Measurements from ENCODE around the gene INPP5A. TPM values are rescaled to one million over a fixed set of nuclear protein-coding genes. Genes with fewer than 3 reads are reported as not detected.
"Not testable (repeated sequence)": the region's sequence is repeated elsewhere in the genome, so short reads cannot be mapped to it uniquely, and the experiment has no call there.

INPP5A gene
- total RNA-seq, 2 donors from 2014 or later, result 74.4 to 95.3 TPM

DNA sequence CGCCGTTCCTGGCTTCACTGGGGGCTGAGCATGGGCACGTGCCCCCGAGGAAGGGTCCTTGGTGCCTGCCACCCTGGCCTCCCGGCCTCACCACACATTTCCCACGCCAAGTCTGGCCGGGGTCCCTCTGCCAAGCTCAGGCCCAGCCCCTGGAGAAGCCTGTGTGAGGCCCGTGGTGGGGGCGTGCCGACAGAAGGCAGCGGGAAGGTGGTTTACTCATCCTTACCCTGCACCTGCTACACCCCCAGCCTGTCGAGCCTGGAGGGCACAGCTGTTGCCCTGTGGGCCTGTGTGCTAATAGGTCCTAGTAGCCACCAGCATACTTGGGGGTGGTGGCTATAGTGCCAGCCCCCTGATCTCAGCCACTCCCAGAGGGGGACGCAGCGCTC is 201.6 kb downstream of the INPP5A start:
- intact Hi-C loops (cut with DNase I), result no loop called here
- ATAC-seq (no peak), DNase-seq (no peak)

DNA sequence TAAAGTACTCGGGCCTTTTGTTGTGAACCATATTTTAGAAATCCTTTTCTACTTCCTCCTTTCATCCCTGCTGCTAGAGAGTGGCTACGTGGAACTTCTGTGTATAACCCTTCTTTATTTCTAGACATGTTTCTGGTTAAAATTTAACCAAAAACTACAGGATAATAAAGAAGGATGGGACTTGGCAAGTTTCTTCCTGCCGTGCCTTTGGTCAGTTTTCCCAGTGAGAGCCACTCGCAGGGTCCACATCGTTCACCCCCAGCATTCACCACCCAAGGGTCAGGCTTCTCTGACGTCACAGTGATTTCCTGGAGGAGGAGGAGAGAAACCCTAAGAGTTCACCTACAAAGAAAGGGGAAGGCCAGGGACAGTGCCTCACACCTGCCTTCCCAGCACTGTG is 203.0 kb downstream of the INPP5A start:
- no peak for DNase-seq
- ATAC-seq, result no peak
- intact Hi-C loops (cut with DNase I), result no loop called here

DNA sequence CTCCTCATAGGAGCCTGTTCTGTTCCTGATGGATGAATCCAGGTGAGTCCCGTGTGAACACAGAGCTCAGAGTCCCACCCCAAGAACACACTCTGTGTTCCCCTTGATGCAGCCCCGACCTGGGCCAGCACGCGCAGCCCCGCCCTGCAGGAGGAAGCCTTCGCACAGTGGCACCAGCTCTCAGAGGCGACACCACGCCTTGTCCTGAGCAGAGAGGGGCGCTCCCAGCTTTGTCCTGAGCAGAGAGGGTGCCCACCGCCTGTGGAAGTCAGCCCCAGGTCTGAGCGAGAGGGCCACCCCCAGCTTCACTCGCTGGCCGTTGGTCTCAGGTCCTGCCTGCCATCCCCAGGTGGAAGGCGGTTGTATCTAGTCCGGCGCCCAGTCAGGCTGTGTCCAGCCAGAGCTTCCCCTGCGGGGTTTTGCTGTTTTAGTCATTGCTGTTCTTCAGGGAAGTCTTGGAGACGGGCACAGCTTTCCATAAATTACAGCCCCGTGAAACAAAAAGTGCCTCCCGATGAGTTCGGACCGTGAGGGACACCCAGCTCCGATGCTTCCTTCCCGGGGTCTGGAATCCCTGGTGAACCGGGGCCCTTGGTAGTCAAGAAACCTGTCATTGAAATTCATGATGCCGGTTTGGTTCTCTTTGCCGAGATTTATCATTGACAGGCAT is 204.7 kb downstream of the INPP5A start:
- intact Hi-C loops (cut with DNase I), result no loop called here
- DNase-seq (no peak), ATAC-seq (no peak)

DNA sequence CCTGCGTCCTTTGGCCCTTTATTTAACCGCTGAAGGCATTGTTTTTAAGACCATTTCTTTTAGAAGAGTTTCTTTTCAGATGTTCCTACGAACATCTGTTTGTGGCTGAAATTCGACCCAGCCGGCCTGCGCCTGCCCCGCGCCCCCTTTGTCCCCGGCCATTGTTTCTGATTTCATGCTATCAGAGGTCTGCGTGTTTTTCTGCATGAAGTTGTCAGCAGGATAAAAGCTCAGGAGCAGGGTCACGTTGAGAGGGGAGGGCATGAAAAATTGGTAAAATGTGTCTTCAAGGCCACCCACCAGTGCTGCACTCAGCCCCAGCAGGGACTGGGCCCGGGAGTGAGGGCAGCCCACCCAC is 205.2 kb downstream of the INPP5A start:
- DNase-seq (no peak), ATAC-seq (no peak)
- intact Hi-C loops (cut with DNase I), result no loop called here

DNA sequence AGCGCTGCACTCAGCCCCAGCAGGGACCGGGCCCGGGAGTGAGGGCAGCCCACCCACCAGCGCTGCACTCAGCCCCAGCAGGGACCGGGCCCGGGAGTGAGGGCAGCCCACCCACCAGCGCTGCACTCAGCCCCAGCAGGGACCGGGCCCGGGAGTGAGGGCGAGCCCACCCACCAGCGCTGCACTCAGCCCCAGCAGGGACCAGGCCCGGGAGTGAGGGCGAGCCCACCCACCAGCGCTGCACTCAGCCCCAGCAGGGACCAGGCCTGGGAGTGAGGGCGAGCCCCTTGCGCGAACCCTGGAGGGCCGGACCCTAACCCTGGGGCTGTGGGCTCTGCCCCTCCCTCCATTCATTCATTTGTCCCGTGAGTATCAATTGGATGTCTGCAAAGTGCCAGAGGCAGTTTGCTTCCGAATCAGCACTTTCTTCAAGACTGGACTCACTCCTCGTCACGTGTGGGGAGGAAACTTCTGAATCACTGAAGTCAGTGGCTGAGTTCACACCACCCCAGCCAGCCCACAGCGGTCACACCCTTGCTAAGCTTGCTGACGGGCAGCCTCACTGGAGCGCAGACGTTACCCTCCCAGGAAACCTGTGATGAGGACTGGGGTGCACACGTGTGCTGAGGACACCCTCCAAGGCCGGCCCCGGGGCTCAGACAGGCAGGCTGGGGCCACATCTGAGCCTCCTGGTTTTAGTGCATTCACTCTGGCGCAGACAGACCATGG is 205.8 kb downstream of the INPP5A start:
- intact Hi-C loops (cut with DNase I); DNase-seq: not testable (repeated sequence)
- peak in 1 of 2 donors; percentile 43 for ATAC-seq

DNA sequence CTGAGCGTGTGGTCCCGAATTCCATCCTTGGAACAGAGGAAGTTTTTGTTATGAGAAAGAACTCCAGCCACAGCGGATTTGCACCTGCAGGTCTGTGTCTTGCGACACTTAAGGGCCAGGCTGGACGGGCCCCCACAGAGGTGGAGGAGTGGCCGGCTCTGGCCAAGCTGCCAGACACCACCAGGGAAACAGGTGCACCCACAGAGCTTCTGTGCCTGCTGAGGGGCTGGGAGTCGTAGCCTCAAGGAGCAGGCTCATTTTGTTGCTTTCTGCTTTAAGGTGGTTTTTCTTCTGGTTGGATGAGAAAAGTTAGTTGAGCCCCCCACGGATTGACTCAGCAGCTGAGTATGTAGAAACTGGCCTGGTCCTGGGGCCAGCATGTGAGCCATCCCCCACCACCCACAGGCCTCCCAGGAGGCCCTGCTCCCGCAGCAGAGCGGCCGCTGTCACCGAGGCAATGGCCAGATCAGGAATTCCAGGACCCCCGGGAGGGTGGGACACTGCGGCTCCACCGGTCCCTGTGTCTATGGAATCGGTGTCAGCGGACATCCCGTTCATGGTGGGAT is 206.4 kb downstream of the INPP5A start:
- DNase-seq, result no peak
- no peak for ATAC-seq
- intact Hi-C loops (cut with DNase I), result no loop called here

DNA sequence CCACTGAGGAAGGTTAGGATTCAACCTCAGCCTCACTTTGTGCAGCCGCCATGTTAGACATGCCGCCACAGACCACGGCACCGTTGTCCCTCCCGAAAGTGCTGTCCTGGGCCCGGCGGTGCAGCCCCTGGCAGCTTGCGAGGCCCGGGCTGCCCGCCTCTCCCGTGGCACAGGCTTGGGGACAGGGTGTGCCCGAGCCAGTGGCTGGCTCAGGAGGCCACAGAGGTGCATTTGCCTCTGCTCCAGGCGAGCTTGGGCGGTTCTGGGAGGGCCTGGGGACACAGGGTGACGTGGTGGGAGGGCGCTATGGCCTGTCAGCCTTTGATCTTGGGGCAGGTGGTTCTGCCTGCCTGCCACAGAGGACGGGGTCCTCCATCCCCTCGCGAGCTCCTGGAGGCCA is 207.3 kb downstream of the INPP5A start:
- intact Hi-C loops (cut with DNase I), result no loop called here
- ATAC-seq (no peak), DNase-seq (no peak)

DNA sequence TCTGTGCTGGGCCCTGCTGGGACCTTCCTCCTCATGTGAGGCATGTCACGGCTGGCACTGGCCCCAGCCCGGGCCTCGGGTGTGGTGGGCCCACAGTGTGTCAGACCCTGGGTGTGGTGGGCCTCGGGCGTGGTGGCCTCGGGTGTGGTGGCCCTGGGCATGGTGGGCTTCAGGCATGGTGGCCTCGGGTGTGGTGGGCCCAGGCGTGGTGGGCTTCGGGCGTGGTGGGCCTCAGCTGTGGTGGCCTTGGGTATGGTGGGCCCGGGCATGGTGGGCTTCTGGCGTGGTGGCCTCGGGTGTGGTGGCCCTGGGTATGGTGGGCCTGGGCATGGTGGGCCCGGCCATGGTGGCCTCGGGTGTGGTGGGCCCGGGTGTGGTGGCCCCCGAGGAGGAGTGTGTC is 207.9 kb downstream of the INPP5A start:
- intact Hi-C loops (cut with DNase I), result no loop called here
- ATAC-seq, result no peak
- no peak for DNase-seq

DNA sequence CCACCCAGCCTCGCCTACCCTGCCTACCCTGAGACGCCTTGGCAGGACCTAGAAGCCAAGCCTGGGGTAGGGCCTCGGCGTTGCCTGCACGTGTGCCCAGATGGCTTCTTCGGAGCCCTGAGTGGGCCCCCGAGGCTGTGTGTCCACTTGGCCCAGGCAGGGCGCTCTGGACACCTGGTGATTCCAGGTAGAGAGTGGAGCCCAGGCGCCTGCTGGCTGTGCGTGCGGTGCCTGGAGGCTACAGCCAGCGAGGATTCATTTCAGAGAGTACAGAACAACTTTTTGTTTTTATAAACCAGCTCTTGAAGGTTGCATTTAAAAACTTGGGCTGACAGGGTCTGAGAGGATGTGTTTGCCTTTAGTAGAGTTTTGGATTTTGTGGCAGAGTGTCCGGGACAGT is 208.4 kb downstream of the INPP5A start:
- intact Hi-C loops (cut with DNase I), result no loop called here
- no peak for DNase-seq
- no peak for ATAC-seq

DNA sequence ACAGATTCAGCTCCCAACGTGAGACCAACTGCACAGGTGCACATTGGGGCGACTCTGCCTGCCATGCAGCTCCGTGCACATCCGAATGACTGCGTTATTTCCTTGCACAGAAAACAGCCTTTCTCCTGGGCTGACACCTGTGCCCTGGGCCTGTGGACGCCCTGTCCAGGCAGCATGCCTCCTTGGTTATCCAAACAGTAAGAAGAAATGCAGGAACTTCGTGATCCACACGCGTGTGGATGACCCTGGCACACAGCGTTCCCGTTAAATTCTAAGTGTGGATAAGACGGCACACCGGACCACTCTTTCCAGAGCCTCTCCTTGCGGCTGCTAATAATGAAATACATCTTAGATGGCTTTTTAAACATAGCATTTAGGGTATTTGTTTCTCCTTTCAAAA is 208.8 kb downstream of the INPP5A start:
- intact Hi-C loops (cut with DNase I), result no loop called here
- ATAC-seq, result no peak
- DNase-seq, result no peak

DNA sequence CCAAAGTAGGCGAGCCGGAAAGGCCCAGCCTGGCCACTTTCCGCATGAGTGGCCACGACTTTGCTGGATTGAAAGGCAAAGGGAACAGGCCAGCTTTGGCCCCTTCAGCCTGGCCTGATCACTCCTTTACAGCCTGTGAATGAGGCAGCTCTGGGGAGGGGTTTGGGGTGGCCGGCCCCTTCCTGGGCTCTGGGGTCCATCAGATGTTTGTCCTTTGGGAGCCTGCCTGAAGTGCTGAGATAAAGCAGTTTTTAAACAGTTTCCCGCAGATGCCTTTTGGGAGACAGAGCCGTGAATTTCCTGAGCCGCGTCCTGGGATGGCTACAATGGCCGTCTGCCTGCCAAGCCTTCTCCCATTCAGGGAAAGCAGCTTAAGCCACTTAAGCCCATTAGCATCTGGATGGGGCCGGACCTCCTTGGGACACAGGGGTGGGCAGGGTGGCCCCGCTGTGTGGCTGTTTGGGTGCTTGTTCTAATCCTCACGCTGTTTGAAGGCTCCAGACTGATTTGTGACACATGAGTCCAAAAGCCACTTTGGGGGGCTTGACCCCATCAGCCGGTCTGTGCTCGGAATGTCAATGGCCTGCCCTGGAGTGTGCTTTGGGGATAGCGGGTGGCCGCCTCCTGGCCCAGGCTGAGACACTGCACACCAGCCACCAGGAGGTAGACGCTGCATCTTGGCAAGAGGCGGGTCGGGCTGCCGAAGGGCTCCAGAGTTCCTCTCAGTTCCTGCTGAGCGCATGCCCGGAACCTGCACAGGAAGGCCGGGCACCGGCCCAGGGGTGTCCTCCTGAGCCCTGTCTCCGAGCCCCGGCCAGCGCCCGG is 209.4 kb downstream of the INPP5A start:
- DNase-seq (no peak), ATAC-seq (no peak)
- intact Hi-C loops (cut with DNase I), result no loop called here

DNA sequence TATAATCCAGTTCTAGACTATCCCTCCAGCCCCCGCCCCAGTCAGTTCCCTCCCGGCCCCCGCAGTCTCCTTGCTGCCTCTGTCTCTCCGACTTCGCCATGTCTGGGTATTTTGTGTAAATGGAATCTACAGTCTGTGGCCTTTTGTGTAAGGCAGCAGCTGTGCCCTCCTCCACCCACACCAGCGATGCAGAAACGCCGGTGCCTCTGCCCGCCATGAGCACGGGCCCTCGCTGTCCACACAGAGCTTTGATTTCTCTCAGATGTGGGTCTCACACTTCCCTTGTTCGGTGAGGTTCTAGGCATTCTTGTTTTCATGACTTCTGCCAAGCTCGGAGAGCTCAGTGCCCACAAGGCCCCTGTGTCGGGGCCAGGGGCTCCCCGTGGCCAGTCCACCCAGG is 210.5 kb downstream of the INPP5A start:
- ATAC-seq (no peak), DNase-seq (no peak)
- intact Hi-C loops (cut with DNase I), result no loop called here

DNA sequence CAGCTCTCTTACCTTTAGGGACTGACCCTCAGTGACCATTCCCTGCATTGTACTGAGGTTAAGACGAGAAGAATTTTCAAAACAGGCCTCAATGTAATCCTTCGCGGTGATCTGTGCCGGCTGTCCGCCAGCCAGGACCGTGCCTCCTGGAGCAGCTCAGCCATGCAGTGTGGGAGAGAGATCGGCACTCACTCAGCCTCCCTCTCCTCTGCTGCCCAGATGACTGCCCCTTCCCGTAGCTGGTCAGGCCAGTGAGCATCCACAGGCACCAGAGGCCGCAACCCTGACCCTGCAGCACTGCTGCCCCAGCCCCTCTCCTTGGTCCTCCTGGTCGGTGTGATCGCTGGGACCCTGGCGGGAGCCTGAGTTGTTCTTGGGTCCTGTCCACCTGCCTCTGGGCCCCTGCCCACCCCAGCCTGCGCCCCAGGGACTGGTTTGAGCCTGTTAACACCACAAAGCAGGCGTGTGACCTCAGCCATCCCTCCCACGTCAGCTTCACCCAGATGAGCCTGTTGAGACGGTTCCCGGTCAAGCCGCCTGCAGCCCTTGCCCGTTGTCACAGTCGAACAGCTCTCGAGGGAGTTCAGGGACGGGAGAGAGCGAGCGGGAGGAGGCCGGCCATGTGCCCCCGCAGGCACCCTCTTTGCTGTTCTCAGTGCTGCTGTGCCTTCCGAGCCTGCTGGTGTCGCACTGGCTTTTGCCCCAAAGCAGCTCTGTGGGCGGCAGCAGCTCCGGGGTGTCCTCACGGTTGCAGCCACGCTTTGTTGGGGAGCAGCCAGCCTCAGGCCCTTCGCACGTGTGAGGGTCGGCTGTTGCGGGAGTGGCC is 211.2 kb downstream of the INPP5A start:
- no peak for DNase-seq

DNA sequence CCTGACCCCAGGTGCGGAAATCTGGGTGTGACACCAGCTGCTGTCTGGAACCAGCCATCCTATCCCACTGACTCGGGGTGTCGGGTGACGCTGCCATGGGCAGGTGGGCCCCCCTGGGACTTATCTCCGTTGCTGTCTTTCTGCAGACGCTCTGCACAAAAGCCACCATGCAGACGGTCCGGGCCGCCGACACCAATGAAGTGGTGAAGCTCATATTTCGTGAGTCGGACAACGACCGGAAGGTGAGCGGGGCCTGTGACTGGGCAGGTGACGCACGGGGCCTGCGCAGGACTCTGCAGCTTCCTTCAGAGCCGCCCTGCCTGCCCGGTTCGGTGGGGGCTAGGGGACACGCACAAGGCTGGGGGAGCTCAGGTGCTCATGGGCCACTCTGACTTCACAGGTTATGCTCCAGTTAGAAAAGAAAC is 211.8 kb downstream of the INPP5A start:
- intact Hi-C loops (cut with DNase I), result no loop called here
- ATAC-seq (no peak), DNase-seq (no peak)

More for the DNA sequence above, 211.2 kb downstream of the INPP5A start:
- ATAC-seq, result no peak
- intact Hi-C loops (cut with DNase I), result no loop called here

DNA sequence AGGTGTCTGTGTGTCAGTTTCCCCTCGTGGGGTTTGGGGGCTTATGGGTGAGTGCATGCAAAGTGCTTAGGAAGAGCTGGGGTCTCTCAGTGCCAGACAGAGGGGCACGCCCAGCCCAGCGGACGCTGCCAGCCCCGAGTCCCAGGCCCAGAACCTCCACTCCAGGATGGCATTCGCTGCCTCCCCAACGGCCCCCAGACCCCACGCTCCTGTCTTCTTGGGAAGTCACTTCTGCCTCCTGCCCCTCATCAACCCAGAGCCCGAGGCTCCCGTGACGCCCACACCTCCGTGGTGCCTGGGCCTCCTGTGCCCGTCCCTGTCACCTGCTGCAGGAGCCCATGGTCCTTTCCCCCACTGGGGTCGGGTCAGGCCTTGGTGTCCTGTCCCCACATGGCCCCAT is 213.3 kb downstream of the INPP5A start:
- intact Hi-C loops (cut with DNase I), result no loop called here
- DNase-seq, result no peak

DNA sequence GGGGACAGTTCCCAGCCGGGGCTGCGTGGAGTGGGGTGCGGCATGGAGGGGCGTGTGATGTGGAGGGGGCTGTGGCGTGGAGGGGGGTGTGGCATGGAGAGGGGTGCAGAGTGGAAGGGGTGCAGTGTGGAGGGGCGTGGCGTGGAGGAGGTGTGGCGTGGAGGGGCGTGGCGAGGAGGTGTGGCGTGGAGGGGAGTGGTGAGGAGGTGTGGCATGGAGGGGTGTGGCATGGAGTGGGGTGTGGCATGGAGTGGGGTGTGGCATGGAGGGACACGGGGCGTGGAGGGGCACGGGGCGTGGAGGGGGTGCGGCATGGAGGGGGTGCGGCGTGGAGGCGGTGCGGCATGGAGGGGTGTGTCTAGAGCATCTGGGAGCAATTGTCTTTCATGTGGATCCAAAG is 214.8 kb downstream of the INPP5A start:
- no peak for ATAC-seq
- intact Hi-C loops (cut with DNase I), result no loop called here
- DNase-seq, result no peak

More for the DNA sequence above, 213.3 kb downstream of the INPP5A start:
- no peak for ATAC-seq

DNA sequence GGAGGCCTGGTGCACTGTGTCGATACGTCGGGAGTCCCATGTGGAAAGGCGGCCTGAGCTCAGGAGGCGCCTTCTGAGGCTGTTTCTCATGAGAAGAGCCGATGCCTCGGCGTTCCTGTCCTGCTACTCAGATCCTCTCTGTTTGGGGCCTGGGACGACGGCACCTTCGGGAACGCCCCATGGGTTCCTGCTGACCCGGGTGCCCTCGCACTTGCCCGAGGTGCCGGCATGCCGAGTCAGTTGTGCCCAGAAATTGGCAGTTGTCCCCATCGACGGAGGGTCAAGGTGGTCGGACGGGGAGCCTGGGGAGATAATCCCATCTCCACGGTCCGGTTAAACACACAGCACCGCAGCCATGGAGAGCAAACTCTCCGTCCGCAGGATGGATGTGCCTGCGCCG is 215.4 kb downstream of the INPP5A start:
- intact Hi-C loops (cut with DNase I), result no loop called here
- DNase-seq (no peak), ATAC-seq (no peak)

DNA sequence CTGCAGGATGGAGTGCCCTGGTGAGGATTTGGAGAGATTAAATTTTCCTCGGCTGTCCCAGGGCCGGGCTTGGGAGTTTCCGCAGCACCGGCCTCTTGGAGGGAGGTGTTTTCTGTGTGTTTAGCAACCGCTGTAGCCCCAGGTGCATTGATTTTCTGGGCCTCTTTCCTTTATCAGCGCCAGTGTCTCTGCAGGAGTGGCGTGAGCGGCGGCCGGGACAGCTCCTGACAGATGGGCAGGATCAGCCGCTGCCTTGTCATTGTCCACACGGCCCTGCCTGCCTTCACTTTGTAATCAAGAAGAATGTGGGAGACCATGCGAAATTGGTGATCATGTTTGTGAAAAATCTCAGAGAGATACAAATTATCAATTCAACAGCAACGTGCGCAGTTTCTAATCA is 216.0 kb downstream of the INPP5A start:
- DNase-seq (no peak), ATAC-seq (no peak)

DNA sequence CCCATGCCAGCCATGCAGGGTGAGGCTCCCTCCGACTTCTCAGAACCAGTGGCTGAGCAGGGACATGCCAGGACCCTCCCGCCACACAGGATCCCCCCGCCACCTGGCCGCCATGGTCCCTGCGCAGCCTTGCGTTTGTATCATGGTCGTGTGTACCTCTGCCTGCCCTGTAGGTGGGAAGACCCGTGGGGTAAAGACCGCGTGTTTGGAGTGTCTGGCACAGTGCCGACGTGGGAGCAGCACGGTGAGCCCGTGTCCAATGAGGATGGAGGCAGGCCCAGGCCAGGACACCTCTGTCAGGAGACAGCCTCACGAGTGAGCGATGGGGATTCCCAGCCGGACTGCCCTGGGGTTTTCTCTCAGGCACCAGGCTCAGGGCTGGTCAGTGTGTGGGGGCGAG is 216.5 kb downstream of the INPP5A start:
- intact Hi-C loops (cut with DNase I), result no loop called here
- DNase-seq (no peak), ATAC-seq (no peak)

More for the DNA sequence above, 216.0 kb downstream of the INPP5A start:
- intact Hi-C loops (cut with DNase I), result no loop called here

Data from left cardiac atrium (tissue), 4 donors.